ENCODE results near the gene ABLIM1. TPM values are rescaled to one million over a fixed set of nuclear protein-coding genes. Genes with fewer than 3 reads are reported as not detected.

Gene ABLIM1
- total and polyA plus RNA-seq, 8 donors: 52.7 to 195 (median 65.5) TPM

GRCh38 chr10:114470956-114471905, 186.8 kb downstream of the ABLIM1 start:
- intact Hi-C loops (cut with DNase I): no loop called here
- no peaks in the 10 kb centered on the region for H3K36me3 ChIP-seq
- H3K4me3 ChIP-seq: no peak overlapping the region
- no peaks in the 10 kb centered on the region for H3K27me3 ChIP-seq
- peak; percentile 94 to 97 for TF ChIP-seq CTCF (IDR thresholded peaks at IDR 0.05)
- H3K27ac ChIP-seq: no peak overlapping the region
- H3K9me3 ChIP-seq: no peaks in the 10 kb centered on the region
- DNase-seq: peak; percentile 54 to 85 (median 70)
- peak; percentile 93 for ATAC-seq
- H3K4me1 ChIP-seq: peaks cover 0 to 6% of the 10 kb centered on the region in 2 donors

GRCh38 chr10:114470361-114470760, 187.7 kb downstream of the ABLIM1 start:
- Histone ChIP-seq H3K4me3 (no peak overlapping the region), H3K36me3 (no peaks in the 10 kb centered on the region), H3K27me3 (no peaks in the 10 kb centered on the region), H3K9me3 (no peaks in the 10 kb centered on the region), H3K4me1 (peaks cover 0 to 6% of the 10 kb centered on the region in 2 donors), H3K27ac (no peak overlapping the region)
- ATAC-seq (no peak), DNase-seq (no peak)
- intact Hi-C loops (cut with DNase I): no loop called here
- TF ChIP-seq CTCF (IDR thresholded peaks at IDR 0.05): no peak

GRCh38 chr10:114458955-114459354, 199.1 kb downstream of the ABLIM1 start:
- Histone ChIP-seq H3K36me3 (peaks cover 0 to 19% of the 10 kb centered on the region in 2 donors), H3K4me1 (no peaks in the 10 kb centered on the region), H3K27me3 (no peaks in the 10 kb centered on the region), H3K27ac (no peak overlapping the region), H3K9me3 (no peaks in the 10 kb centered on the region), H3K4me3 (no peak overlapping the region)
- intact Hi-C loops (cut with DNase I): no loop called here
- TF ChIP-seq CTCF (IDR thresholded peaks at IDR 0.05): peak; percentile 29 to 40
- DNase-seq: peak in 3 of 4 donors; percentile 19 to 76 (median 37)
- ATAC-seq: peak; percentile 76

GRCh38 chr10:114458216-114458920, 199.7 kb downstream of the ABLIM1 start:
- ATAC-seq: no peak
- no peak for TF ChIP-seq CTCF (IDR thresholded peaks at IDR 0.05)
- no peaks in the 10 kb centered on the region for H3K4me1 ChIP-seq
- DNase-seq: no peak
- H3K9me3 ChIP-seq: no peaks in the 10 kb centered on the region
- H3K36me3 ChIP-seq: peaks cover 0 to 17% of the 10 kb centered on the region in 2 donors
- H3K27me3 ChIP-seq: no peaks in the 10 kb centered on the region
- H3K4me3 ChIP-seq: no peak overlapping the region
- intact Hi-C loops (cut with DNase I): no loop called here
- H3K27ac ChIP-seq: no peak overlapping the region

- intact Hi-C loops (cut with DNase I): no loop called here
- H3K4me1 ChIP-seq: no peaks in the 10 kb centered on the region
Observed at GRCh38 chr10:114453576-114453975, 204.5 kb downstream of the ABLIM1 start.

More at GRCh38 chr10:114453576-114453975, 204.5 kb downstream of the ABLIM1 start:
- no peaks in the 10 kb centered on the region for H3K36me3 ChIP-seq
- TF ChIP-seq CTCF (IDR thresholded peaks at IDR 0.05): no peak
- H3K4me3 ChIP-seq: no peak overlapping the region
- ATAC-seq (no peak), DNase-seq (no peak)
- H3K27me3 ChIP-seq: no peaks in the 10 kb centered on the region
- no peaks in the 10 kb centered on the region for H3K9me3 ChIP-seq
- no peak overlapping the region for H3K27ac ChIP-seq

Data from left lung (tissue), 10 donors.